Measurements from ENCODE around the gene CBLN1. TPM values are rescaled to one million over a fixed set of nuclear protein-coding genes. Genes with fewer than 3 reads are reported as not detected.

The CBLN1 gene
- total RNA-seq, 1 experiment from 2014 or later: 5.6 TPM

DNA sequence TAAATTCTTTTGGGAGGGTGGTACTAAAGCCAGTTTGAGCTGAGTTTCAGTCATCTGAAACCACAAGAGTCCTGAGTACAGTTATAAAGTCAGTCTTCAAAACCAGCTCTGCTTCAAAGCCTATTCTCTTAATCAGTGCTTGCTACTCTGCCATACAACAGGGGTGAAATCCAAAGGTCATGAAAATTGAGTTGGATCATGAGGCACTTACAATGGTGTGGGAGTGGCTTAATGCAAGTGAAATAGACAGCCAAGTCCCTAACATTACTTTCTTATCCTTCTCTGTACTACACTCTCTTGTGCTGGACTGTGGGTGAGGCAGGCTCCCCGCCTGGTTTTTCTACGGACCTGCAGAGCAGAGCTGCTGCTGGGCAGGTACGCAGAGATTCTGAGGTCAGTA lies 12.4 kb downstream of the CBLN1 start:
- Histone ChIP-seq H3K18ac (ENCODE audit: insufficient read length, low read depth, low read length) (no peak overlapping the region), H3K4ac (ENCODE audit: low read depth, low read length) (no peak overlapping the region), H2AK5ac (ENCODE audit: insufficient read length, low read length) (no peak overlapping the region), H2BK20ac (ENCODE audit: low read depth, low read length, poor library complexity, severe bottlenecking) (no peak overlapping the region), H3K27ac (ENCODE audit: insufficient read length, low read depth, low read length) (no peak overlapping the region), H2BK15ac (ENCODE audit: low read depth, low read length) (no peak overlapping the region), H2BK12ac (ENCODE audit: insufficient read length, low read depth, low read length) (no peak overlapping the region), H4K91ac (ENCODE audit: insufficient read length, low read depth, low read length) (no peak overlapping the region), H3K79me1 (ENCODE audit: insufficient read depth, low read depth, low read length, poor library complexity, severe bottlenecking) (no peaks in the 10 kb centered on the region), H3K9me3 (ENCODE audit: control insufficient read depth, low read depth, low read length) (no peaks in the 10 kb centered on the region), H4K5ac (ENCODE audit: insufficient read length, low read depth, low read length) (no peak overlapping the region), H3K4me2 (ENCODE audit: insufficient read depth, insufficient read length, low read length) (no peak overlapping the region), H2BK5ac (ENCODE audit: insufficient read length, low read length) (no peak overlapping the region), H3K4me1 (ENCODE audit: insufficient read depth, low read length) (0 out of 2 replicates have a peak, but pooled peaks cover 3% of the 10 kb centered on the region), H3K9ac (ENCODE audit: extremely low read depth, insufficient read length, low read length) (no peak overlapping the region), H3K23ac (ENCODE audit: insufficient read length, low read depth, low read length) (no peak overlapping the region), H2BK120ac (ENCODE audit: low read depth, low read length, poor library complexity, severe bottlenecking) (no peak overlapping the region), H3K14ac (ENCODE audit: insufficient read depth, low read length) (no peak overlapping the region), H4K8ac (replicated peaks; ENCODE audit: insufficient read length, low read depth, low read length) (no peak overlapping the region), H4K20me1 (ENCODE audit: control insufficient read depth, insufficient read depth, insufficient read length) (no peaks in the 10 kb centered on the region), H3K27me3 (ENCODE audit: insufficient read depth, low read length) (peaks cover 15% of the 10 kb centered on the region), H3K23me2 (ENCODE audit: insufficient read length, low read depth, low read length, poor library complexity, severe bottlenecking) (no peaks in the 10 kb centered on the region), H2AFZ (ENCODE audit: low read length) (no peak overlapping the region), H3T11ph (ENCODE audit: low read length) (no peak overlapping the region), H3K79me2 (ENCODE audit: insufficient read depth, low read length) (no peaks in the 10 kb centered on the region), H3K56ac (ENCODE audit: insufficient read length, low read depth, low read length) (no peak overlapping the region)
- H3K4me1 Mint-ChIP-seq: peaks cover 4% of the 10 kb centered on the region in 2 experiments
- H3K27me3 Mint-ChIP-seq (ENCODE audit: low read depth): peaks cover 72% of the 10 kb centered on the region
- H3K4me3 Mint-ChIP-seq: no peak overlapping the region
- H3K36me3 Mint-ChIP-seq (ENCODE audit: insufficient read depth in 1 of 3, low read depth in 3 of 3): no peaks in the 10 kb centered on the region
- TF ChIP-seq, protein P1, sequence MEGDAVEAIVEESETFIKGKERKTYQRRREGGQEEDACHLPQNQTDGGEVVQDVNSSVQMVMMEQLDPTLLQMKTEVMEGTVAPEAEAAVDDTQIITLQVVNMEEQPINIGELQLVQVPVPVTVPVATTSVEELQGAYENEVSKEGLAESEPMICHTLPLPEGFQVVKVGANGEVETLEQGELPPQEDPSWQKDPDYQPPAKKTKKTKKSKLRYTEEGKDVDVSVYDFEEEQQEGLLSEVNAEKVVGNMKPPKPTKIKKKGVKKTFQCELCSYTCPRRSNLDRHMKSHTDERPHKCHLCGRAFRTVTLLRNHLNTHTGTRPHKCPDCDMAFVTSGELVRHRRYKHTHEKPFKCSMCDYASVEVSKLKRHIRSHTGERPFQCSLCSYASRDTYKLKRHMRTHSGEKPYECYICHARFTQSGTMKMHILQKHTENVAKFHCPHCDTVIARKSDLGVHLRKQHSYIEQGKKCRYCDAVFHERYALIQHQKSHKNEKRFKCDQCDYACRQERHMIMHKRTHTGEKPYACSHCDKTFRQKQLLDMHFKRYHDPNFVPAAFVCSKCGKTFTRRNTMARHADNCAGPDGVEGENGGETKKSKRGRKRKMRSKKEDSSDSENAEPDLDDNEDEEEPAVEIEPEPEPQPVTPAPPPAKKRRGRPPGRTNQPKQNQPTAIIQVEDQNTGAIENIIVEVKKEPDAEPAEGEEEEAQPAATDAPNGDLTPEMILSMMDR (conservative IDR thresholded peaks at IDR 0.05): no peak
- H3K27ac Mint-ChIP-seq: no peak overlapping the region
- no CpG with 5 or more reads among the region's 3 CpGs for WGBS (ENCODE audit: extremely low coverage, insufficient read length, low lambda C conversion rate)
- H3K9me3 Mint-ChIP-seq: peaks cover 0 to 4% of the 10 kb centered on the region in 2 experiments; a peak in 2 of 5 replicates
- DNase-seq: no peak

All from H9 (cell line).